ENCODE results near the gene PRPF6.

GRCh38 chr20:64057628-64058498 is 76.9 kb downstream of the PRPF6 start:
- peak; percentile 81 for TF ChIP-seq CTCF (IDR thresholded peaks at IDR 0.05)
- no peak for TF ChIP-seq EZH2 (IDR thresholded peaks at IDR 0.05)
- no peak for TF ChIP-seq EZH2phosphoT487 (IDR thresholded peaks at IDR 0.05)
